GM08714 (cell line): ENCODE results near the gene RIOK1.

Experiments used
- H3K4me3 ChIP-seq: fragments of 200-500 bp; sonication (Bioruptor generic); 2 replicates; pipeline ENCODE4 v1.5.1; 2014; ENCODE audit warnings: mild to moderate bottlenecking, low read length, inconsistent platforms
- ZNF274 ChIP-seq: IDR thresholded peaks from 2 replicates; pipeline ENCODE4 v1.6.1; 2012; ENCODE audit warnings: mild to moderate bottlenecking, low read depth, low read length

Gene RIOK1

DNA sequence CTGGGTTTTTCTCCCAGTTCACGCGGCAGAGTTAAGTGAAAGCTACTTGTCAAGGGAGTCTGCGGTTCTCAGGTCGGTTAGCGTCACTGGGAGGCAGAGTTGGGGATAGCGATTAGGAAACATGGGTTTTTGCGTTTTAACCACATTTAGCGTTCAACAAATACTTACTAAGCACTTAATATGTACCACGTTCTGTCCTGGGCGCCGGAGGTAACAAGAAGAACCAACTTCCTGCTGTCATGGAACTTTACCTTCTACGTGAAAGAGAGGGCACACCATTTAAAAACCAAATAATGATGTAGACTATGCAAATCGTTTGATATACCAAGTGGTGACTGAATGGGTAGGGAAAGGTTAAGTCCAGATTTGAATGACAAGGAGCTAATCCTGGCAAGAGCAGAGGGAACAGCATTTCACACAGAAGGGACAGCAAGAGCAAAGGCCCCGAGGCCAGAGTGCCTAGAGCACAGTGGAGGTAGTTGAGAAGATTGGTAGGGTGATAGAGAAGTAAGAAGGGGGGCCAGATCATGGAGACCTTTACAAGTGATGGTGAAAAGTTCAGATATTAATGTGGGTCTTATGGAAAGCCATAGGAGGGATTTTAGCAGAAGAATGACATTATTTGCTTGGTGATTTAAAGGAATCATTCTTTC, 744 bp downstream of the RIOK1 start:
- no peak for TF ChIP-seq ZNF274
- peak overlapping the region; percentile 89 for H3K4me3 ChIP-seq

DNA sequence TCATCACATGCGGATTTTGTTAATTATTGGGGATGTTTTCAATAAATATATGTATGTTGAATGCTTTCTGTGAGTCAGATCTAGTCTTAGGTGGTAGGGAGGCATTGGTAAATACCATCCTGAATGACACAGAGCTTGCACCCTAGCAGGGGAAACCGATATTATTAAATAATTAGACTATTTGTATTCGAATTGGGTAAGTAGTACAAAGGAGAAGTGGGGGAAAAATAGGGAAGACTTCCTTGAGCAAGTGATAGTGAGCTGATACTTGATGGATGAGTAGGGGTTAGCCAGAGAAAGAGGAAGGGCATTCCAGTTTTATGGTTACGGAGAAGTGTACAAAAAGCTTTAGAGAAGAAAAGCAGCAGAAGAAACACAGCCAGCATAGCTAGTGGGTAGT, 1.5 kb downstream of the RIOK1 start:
- TF ChIP-seq ZNF274: no peak
- H3K4me3 ChIP-seq: peak overlapping the region; percentile 89

- no peak for TF ChIP-seq ZNF274
- H3K4me3 ChIP-seq: no peak overlapping the region
These were observed 2.8 kb downstream of the RIOK1 start for GRCh38 chr6:7392402-7392801.

DNA sequence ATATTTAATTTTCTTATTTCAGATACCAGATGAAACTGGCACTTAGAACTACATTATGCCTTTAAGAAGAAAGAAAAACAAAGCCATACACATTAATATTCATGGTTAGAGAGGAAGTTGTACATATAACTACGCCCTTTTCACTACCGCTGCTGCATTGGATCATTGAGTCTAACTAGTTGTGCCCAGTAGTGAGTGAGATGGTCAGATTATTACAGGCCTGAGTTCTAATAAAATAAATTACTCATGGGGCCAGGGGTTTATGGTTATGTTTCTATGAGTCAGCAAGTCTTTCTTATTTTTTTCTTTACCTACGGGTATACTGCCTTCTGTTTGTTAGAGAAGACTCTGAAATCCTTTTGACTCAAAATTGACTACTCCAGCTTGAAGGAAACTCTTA, 11.5 kb downstream of the RIOK1 start:
- TF ChIP-seq ZNF274: no peak
- H3K4me3 ChIP-seq: no peak overlapping the region

DNA sequence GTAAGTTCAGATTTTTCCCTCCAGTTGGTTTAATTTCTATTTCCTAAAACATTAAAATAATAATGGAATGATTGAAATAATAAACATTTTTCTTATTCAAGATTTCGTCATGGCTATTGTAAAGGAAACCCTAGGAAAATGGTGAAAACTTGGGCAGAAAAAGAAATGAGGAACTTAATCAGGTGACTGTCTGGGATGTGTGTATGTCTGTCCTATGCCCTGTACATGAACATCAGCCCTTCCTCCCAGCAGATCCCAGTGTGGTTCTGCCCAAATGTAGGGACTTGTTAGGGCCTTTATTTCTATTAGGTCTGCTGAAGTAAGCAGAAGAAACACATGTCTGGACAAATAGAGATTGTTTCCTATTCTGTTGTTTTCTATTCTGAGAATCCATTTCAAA, 13.1 kb downstream of the RIOK1 start:
- TF ChIP-seq ZNF274: no peak
- H3K4me3 ChIP-seq: no peak overlapping the region

- TF ChIP-seq ZNF274: no peak
- H3K4me3 ChIP-seq: no peak overlapping the region
These were observed 14.9 kb downstream of the RIOK1 start for GRCh38 chr6:7404546-7404945.

DNA sequence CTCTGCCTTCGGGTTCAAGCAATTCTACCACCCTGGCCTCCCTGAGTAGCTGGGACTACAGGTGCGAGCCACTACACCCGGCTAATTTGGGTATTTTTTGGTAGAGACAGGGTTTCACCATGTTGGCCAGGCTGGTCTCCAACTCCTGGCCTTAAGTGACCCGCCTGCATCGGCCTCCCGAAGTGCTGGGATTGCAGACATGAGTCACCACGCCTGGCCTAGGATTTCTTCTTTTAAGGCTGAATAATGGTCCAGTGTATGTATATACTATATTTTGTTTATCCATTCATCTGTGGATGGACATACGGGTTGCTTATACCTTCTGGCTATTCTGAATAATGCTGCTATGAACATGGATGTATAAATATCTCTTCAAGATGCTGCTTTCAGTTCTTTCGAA, 17.1 kb downstream of the RIOK1 start:
- no peak for TF ChIP-seq ZNF274
- H3K4me3 ChIP-seq: no peak overlapping the region

DNA sequence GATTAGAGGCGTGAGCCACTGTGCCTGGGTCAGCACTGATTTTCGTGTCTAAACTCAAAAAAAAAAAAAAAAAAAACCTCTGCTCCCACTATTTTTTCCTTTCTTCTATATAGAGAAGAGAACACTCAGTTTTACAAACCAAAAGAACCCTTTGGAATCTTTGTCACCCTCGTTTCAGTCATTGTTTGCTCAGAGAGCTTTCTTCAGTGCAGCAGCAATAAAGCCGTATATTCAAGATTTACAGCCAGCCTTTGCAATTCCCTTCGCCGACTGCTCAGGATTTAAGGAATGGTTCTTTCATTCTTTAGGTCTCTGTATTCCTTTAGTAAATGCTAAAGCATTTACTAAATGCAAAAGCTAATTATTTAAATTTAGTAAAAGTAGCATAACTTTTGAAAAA, 20.1 kb downstream of the RIOK1 start:
- no peak for TF ChIP-seq ZNF274
- H3K4me3 ChIP-seq: no peak overlapping the region

- no peak for TF ChIP-seq ZNF274
- no peak overlapping the region for H3K4me3 ChIP-seq
These were observed 21.2 kb downstream of the RIOK1 start for GRCh38 chr6:7410851-7411250.

- no peak overlapping the region for H3K4me3 ChIP-seq
- no peak for TF ChIP-seq ZNF274
These were observed 21.7 kb downstream of the RIOK1 start for GRCh38 chr6:7411328-7411727.

- H3K4me3 ChIP-seq: no peak overlapping the region
- no peak for TF ChIP-seq ZNF274
These were observed 23.7 kb downstream of the RIOK1 start for GRCh38 chr6:7413151-7413823.

DNA sequence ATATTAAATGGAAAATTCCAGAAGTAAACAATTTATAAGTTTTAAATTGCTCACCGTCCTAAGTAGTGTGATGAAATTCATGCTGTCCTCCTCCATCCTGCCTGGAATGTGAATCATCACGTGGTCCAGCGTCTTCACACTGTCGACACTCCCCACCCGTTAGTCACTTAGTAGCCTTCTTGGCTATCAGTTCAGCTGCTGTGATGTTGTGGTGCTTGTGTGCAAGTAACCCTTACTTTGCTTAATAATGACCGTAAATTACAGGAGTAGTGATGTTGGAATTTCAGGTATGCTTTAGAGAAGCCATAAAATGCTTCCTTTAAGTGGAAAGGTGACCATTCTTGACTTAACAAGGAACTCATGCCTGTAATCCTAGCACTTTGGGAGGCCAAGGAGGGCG, 25.2 kb downstream of the RIOK1 start:
- no peak for TF ChIP-seq ZNF274
- H3K4me3 ChIP-seq: no peak overlapping the region

DNA sequence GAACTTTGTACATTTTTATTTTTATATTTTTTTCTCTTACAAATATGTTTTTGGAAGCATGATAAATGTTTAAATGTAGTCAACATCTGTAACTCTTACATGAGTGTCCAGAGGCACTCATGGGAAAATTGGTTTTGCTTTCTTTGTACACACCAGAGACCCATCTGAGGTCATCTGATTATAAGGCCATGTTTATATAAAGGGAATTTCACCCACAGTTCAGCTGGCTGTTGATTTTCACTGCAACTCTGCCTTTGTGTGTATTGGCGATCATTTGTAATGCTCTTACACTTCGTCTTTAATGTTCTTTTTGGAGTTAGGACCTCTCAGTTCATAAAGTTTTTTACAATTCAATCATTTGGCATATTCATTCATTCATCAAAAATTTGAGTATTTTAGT, 28.1 kb downstream of the RIOK1 start:
- no peak overlapping the region for H3K4me3 ChIP-seq
- TF ChIP-seq ZNF274: no peak

DNA sequence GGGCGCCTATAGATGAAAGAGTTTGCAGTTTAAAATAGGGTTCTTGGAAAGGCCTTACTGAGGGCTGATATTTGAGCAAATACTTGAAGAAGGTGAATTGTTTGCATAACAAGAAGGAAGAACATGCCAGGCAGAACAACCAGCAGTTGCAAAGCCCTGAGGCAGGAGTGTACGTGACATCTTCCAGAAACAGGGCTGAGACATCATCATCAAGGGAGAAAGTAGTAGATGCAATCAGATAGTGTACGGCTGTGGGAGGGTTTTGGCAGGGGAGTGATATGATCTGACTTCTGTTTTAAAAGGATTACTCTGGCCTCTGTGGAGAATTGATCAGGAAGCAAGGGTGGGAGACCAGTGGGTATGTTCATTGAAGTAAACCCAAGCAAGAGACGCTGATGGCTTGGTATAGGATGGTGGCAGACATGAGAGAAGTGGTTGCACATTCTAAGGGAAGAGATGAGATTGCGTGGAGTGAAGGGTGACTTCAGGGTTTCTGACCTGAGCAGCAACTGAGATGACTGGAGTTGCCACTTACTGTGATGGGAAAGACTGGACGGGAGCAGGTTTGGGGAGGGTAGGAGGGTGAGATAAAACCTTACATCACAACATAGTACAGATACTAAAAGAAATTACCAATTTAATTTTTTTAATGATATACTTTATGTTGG, 28.8 kb downstream of the RIOK1 start:
- no peak overlapping the region for H3K4me3 ChIP-seq
- no peak for TF ChIP-seq ZNF274

GRCh38 chr6:7419065-7419464, 29.5 kb downstream of the RIOK1 start:
- no peak for TF ChIP-seq ZNF274
- no peak overlapping the region for H3K4me3 ChIP-seq
